Urothelium cell line (cell line): ENCODE results near the gene BCKDHA.
A peak's percentile ranks its signal among the peaks of the same experiment; 100 is the strongest.
"Not testable (repeated sequence)": the region's sequence is repeated elsewhere in the genome, so short reads cannot be mapped to it uniquely, and the experiment has no call there.

Source experiments
- DNase-seq: peaks from one replicate; pipeline ENCODE4 v3.0.0; 2011; ENCODE audit warnings: low spot score, mixed read lengths
- FAIRE-seq: peaks from 2 replicates; lab custom pipeline; 2011; peaks lifted over from hg19 to GRCh38; lab: Jason Lieb, UNC

Gene BCKDHA

GRCh38 chr19:41442473-41443355 lies 45.1 kb downstream of the BCKDHA start, which contains the start of gene ERICH4:
Gene ERICH4 (plus strand): TSS chr19:41443156. CDS start chr19:41443170, 14 bp downstream.
- DNase-seq (no peak), FAIRE-seq (no peak)

- FAIRE-seq = no peak
Measured at GRCh38 chr19:41443813-41444455, 46.3 kb downstream of the BCKDHA start.

GRCh38 chr19:41445575-41445974 lies 48.0 kb downstream of the BCKDHA start:
- DNase-seq = no peak
- FAIRE-seq = no peak

More at GRCh38 chr19:41443813-41444455, 46.3 kb downstream of the BCKDHA start:
- DNase-seq = no peak

GRCh38 chr19:41447732-41448332 lies 50.2 kb downstream of the BCKDHA start:
- FAIRE-seq (no peak), DNase-seq (no peak)

GRCh38 chr19:41449079-41449864 lies 51.7 kb downstream of the BCKDHA start:
- FAIRE-seq (peak; percentile 9), DNase-seq (peak; percentile 89)

- FAIRE-seq = no peak
Measured at GRCh38 chr19:41449865-41450178, 52.2 kb downstream of the BCKDHA start.

GRCh38 chr19:41452584-41453275 lies 55.1 kb downstream of the BCKDHA start:
- FAIRE-seq (no peak), DNase-seq (no peak)

More at GRCh38 chr19:41449865-41450178, 52.2 kb downstream of the BCKDHA start:
- no peak for DNase-seq

GRCh38 chr19:41455936-41456335 lies 58.3 kb downstream of the BCKDHA start:
- FAIRE-seq (no peak), DNase-seq (no peak)

- FAIRE-seq (no peak), DNase-seq (no peak)
Measured at GRCh38 chr19:41456342-41456918, 58.8 kb downstream of the BCKDHA start.

- no peak for DNase-seq
- FAIRE-seq = no peak
Measured at GRCh38 chr19:41457241-41457640, 59.6 kb downstream of the BCKDHA start.

GRCh38 chr19:41462497-41462896 lies 64.9 kb downstream of the BCKDHA start:
- FAIRE-seq (no peak), DNase-seq (no peak)

GRCh38 chr19:41463257-41464256 lies 65.9 kb downstream of the BCKDHA start:
- peak; percentile 73 for FAIRE-seq
- not testable (repeated sequence) for DNase-seq
